Measurements from ENCODE around the gene AKT3.

The AKT3 gene

GRCh38 chr1:243730487-243731150 is 119.4 kb downstream of the AKT3 start:
- no peak for DNase-seq

GRCh38 chr1:243729956-243730355 is 120.1 kb downstream of the AKT3 start:
- DNase-seq: no peak

GRCh38 chr1:243727503-243728203 is 122.4 kb downstream of the AKT3 start:
- DNase-seq: peak; percentile 17

GRCh38 chr1:243726806-243727502 is 123.1 kb downstream of the AKT3 start:
- no peak for DNase-seq

- DNase-seq: no peak
Observed at GRCh38 chr1:243725846-243726245, 124.2 kb downstream of the AKT3 start.

- DNase-seq: no peak
Observed at GRCh38 chr1:243725075-243725474, 125.0 kb downstream of the AKT3 start.

- no peak for DNase-seq
Observed at GRCh38 chr1:243723458-243724043, 126.5 kb downstream of the AKT3 start.

- DNase-seq: no peak
Observed at GRCh38 chr1:243723050-243723449, 127.0 kb downstream of the AKT3 start.

GRCh38 chr1:243719476-243719875 is 130.6 kb downstream of the AKT3 start:
- DNase-seq: no peak

GRCh38 chr1:243718893-243719292 is 131.2 kb downstream of the AKT3 start:
- DNase-seq: no peak

- no peak for DNase-seq
Observed at GRCh38 chr1:243718022-243718421, 132.0 kb downstream of the AKT3 start.

- DNase-seq: no peak
Observed at GRCh38 chr1:243716906-243717305, 133.1 kb downstream of the AKT3 start.

- DNase-seq: no peak
Observed at GRCh38 chr1:243715285-243715684, 134.8 kb downstream of the AKT3 start.

GRCh38 chr1:243713470-243714186 is 136.4 kb downstream of the AKT3 start:
- DNase-seq: no peak

GRCh38 chr1:243712941-243713340 is 137.1 kb downstream of the AKT3 start:
- no peak for DNase-seq

- DNase-seq: no peak
Observed at GRCh38 chr1:243712242-243712641, 137.8 kb downstream of the AKT3 start.

GRCh38 chr1:243710467-243710866 is 139.6 kb downstream of the AKT3 start:
- DNase-seq: no peak

- DNase-seq: no peak
Observed at GRCh38 chr1:243708210-243708609, 141.8 kb downstream of the AKT3 start.

GRCh38 chr1:243706563-243706962 is 143.5 kb downstream of the AKT3 start:
- no peak for DNase-seq

- no peak for DNase-seq
Observed at GRCh38 chr1:243705585-243705984, 144.5 kb downstream of the AKT3 start.

GRCh38 chr1:243701872-243702271 is 148.2 kb downstream of the AKT3 start:
- no peak for DNase-seq

GRCh38 chr1:243693800-243694199 is 156.2 kb downstream of the AKT3 start:
- no peak for DNase-seq

- DNase-seq: no peak
Observed at GRCh38 chr1:243686159-243686558, 163.9 kb downstream of the AKT3 start.

Measured in CD4-positive, alpha-beta T cell treated with Interleukin-15 for 1 hour (primary cell).